ENCODE results near the gene ZMYM3. TPM values are rescaled to one million over a fixed set of nuclear protein-coding genes. Genes with fewer than 3 reads are reported as not detected.

Gene ZMYM3
- total and polyA plus RNA-seq, 12 donors, result 23.0 to 77.3 (median 37.9) TPM

DNA sequence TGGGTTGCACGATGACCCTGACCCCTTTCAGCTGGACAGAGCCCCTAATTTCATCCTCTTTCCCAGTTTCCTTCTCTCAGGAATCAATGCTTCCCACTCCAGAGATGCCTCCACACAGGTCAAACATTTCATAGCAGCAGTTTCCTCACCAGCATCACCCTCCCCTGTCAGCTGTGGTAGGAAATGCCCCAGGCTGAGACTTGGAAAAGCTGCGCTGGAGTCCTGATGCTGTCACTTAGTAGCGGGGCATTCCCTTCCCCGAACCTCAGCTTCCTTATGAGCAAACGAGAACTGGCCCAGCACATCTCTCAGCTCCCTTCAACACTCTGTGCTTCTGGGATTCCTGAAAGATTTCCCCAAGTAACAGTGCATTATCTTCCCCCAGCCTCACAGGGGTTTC, 28.3 kb downstream of the ZMYM3 start:
- Histone ChIP-seq H3K36me3 (replicated peaks in 1 of 2) (no peaks in the 10 kb centered on the region), H3K27me3 (no peaks in the 10 kb centered on the region), H3K9me3 (replicated peaks in 1 of 3) (no peaks in the 10 kb centered on the region), H3K4me1 (replicated peaks in 1 of 2) (no peaks in the 10 kb centered on the region), H3K27ac (peak overlapping the region in 1 of 5 donors; percentile 58), H3K4me3 (no peak overlapping the region)
- intact Hi-C loops (cut with DNase I), result no loop called here
- WGBS, 4 donors, result 62 to 80% (median 68%) methylated on average over 1 to 5 of the region's 5 CpGs
- TF ChIP-seq, protein P1, sequence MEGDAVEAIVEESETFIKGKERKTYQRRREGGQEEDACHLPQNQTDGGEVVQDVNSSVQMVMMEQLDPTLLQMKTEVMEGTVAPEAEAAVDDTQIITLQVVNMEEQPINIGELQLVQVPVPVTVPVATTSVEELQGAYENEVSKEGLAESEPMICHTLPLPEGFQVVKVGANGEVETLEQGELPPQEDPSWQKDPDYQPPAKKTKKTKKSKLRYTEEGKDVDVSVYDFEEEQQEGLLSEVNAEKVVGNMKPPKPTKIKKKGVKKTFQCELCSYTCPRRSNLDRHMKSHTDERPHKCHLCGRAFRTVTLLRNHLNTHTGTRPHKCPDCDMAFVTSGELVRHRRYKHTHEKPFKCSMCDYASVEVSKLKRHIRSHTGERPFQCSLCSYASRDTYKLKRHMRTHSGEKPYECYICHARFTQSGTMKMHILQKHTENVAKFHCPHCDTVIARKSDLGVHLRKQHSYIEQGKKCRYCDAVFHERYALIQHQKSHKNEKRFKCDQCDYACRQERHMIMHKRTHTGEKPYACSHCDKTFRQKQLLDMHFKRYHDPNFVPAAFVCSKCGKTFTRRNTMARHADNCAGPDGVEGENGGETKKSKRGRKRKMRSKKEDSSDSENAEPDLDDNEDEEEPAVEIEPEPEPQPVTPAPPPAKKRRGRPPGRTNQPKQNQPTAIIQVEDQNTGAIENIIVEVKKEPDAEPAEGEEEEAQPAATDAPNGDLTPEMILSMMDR (IDR thresholded peaks at IDR 0.05), result no peak
- TF ChIP-seq POLR2A (IDR thresholded peaks at IDR 0.05), result no peak
- DNase-seq, result no peak

DNA sequence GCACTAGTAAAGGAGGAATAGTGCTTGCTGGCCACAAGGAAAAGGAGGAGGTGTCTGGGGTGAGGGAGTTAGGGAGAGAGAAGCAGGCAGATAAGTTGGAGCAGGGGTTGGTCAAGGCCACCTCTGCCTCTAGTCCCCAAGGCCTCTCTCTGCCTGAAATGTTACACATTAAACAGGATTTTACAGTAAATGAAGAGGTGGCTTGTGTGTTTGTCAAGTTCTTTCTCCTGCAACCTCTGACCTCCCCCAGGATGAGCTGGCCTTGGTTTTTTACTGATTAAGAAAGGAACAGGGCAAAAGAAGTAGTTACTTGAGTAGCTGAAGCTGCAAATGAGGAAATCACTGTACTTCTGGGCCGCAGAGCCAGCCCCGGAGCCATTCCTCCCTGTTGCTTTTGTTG, 28.9 kb downstream of the ZMYM3 start:
- intact Hi-C loops (cut with DNase I), result no loop called here
- no peak overlapping the region for H3K4me3 ChIP-seq
- no peaks in the 10 kb centered on the region for H3K9me3 ChIP-seq (replicated peaks in 1 of 3)
- no peaks in the 10 kb centered on the region for H3K4me1 ChIP-seq (replicated peaks in 1 of 2)
- DNase-seq, result peak in 3 of 7 donors; percentile 22 to 30 (median 23)
- no peaks in the 10 kb centered on the region for H3K27me3 ChIP-seq
- H3K27ac ChIP-seq, result peak overlapping the region in 2 of 5 donors; percentile 54 to 58
- no peaks in the 10 kb centered on the region for H3K36me3 ChIP-seq (replicated peaks in 1 of 2)
- WGBS, 4 donors, result 16 to 60% (median 42%) methylated on average over 2 of the region's 2 CpGs
- TF ChIP-seq POLR2A (IDR thresholded peaks at IDR 0.05), result no peak
- TF ChIP-seq, protein P1 (IDR thresholded peaks at IDR 0.05), result no peak

DNA sequence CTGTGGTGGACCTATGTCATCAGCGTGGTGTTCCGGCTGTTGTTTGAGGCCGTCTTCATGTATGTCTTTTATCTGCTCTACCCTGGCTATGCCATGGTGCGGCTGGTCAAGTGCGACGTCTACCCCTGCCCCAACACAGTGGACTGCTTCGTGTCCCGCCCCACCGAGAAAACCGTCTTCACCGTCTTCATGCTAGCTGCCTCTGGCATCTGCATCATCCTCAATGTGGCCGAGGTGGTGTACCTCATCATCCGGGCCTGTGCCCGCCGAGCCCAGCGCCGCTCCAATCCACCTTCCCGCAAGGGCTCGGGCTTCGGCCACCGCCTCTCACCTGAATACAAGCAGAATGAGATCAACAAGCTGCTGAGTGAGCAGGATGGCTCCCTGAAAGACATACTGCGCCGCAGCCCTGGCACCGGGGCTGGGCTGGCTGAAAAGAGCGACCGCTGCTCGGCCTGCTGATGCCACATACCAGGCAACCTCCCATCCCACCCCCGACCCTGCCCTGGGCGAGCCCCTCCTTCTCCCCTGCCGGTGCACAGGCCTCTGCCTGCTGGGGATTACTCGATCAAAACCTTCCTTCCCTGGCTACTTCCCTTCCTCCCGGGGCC, 29.7 kb downstream of the ZMYM3 start:
- H3K9me3 ChIP-seq (replicated peaks in 1 of 3), result no peaks in the 10 kb centered on the region
- H3K27ac ChIP-seq, result no peak overlapping the region
- no peak overlapping the region for H3K4me3 ChIP-seq
- WGBS, 4 donors, result 63 to 93% (median 84%) methylated on average over 5 to 32 of the region's 32 CpGs
- DNase-seq, result no peak
- no peaks in the 10 kb centered on the region for H3K36me3 ChIP-seq (replicated peaks in 1 of 2)
- intact Hi-C loops (cut with DNase I), result no loop called here
- no peaks in the 10 kb centered on the region for H3K27me3 ChIP-seq
- no peaks in the 10 kb centered on the region for H3K4me1 ChIP-seq (replicated peaks in 1 of 2)
- TF ChIP-seq, protein P1 (IDR thresholded peaks at IDR 0.05), result no peak
- TF ChIP-seq POLR2A (IDR thresholded peaks at IDR 0.05), result no peak

DNA sequence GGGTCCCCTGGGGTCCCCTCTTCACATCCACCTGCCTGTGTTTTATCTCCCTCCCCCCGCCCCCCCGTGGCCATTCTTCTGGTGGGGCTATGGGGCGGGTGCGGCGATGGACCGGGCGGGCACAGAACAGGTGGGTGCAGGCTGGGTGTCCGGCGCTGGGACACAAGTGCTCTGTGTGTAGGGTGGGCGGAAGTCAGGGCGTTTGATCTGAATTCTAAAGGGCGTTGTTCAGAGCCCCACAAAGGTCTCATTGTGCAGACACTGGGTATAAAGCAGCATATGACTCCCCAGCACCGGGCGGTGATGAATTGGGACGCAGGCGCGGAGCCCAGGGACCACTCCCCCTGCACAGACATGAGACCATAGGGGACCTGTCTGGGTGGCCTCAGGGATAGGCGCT, 31.0 kb downstream of the ZMYM3 start, which contains the start of gene GJB1:
Gene GJB1, plus strand, starts transcription at position 296 of the 400 bp plus-strand sequence. CDS start 484 bp downstream, outside the sequence.
- Histone ChIP-seq H3K9me3 (replicated peaks in 1 of 3) (no peaks in the 10 kb centered on the region), H3K27me3 (peaks cover 3% of the 10 kb centered on the region), H3K4me3 (no peak within 1 kb of the TSS), H3K4me1 (replicated peaks in 1 of 2) (no peaks in the 10 kb centered on the region), H3K27ac (no peak within 1 kb of the TSS), H3K36me3 (replicated peaks in 1 of 2) (no peaks in the 10 kb centered on the region)
- TF ChIP-seq POLR2A (IDR thresholded peaks at IDR 0.05), result no peak
- TF ChIP-seq, protein P1 (IDR thresholded peaks at IDR 0.05), result no peak
- intact Hi-C loops (cut with DNase I), result no loop called here
- no peak for DNase-seq
- 76 to 85% (median 80%) methylated on average over 12 to 18 of the region's 18 CpGs; no CpG with 5 or more reads in 1 of the 4 donors for WGBS, 4 donors

Measured in adrenal gland (tissue), 12 donors.